Measurements from ENCODE around the gene CLASP1.

Gene CLASP1
- long read RNA-seq, partial matches to known transcripts = 8 of 16 reads
- long read RNA-seq, other reads (novel, unspliced or antisense) = 8 of 16 reads

DNA sequence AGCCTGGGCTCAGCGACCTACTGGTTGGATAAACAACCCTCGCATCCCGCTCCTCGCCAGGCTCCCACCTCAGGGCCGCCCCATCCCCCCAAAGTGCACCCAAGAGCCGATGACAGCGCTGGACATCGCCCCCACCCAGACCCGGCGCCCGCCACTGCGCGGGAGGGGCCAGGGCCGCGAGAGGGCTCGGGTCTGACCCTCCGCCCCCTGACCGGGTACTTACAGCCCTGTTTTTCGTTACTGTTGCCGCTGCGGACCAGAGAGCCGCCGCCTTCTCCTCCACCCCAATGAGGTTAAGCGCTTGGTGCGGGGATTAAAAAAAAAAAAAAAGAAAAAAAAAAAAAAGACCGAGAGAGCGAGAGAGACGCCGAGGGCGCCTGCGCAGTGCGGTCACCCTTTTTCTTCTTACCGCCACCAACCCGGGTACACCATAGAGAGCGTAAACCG, at the start of gene CLASP1:
CLASP1 (minus strand) TSS at position 314 of the 447 bp plus-strand sequence. CDS start 43,567 bp downstream, outside the sequence.
- Histone ChIP-seq H3K4me3 (replicated peaks; ENCODE audit: insufficient read depth, low read length) (peak within 1 kb of the TSS; percentile 93), H3K27ac (replicated peaks) (peak within 1 kb of the TSS; percentile 99), H3K27me3 (ENCODE audit: insufficient read depth, poor library complexity, severe bottlenecking) (no peaks in the 10 kb centered on the region)
- peak in 1 of 2 experiments; percentile 34 for DNase-seq (ENCODE audit: low read depth in 1 of 2, low spot score in 1 of 2)
- no peak for TF ChIP-seq GABPA (IDR thresholded peaks at IDR 0.05; ENCODE audit: low read depth)
- TF ChIP-seq, protein P1, sequence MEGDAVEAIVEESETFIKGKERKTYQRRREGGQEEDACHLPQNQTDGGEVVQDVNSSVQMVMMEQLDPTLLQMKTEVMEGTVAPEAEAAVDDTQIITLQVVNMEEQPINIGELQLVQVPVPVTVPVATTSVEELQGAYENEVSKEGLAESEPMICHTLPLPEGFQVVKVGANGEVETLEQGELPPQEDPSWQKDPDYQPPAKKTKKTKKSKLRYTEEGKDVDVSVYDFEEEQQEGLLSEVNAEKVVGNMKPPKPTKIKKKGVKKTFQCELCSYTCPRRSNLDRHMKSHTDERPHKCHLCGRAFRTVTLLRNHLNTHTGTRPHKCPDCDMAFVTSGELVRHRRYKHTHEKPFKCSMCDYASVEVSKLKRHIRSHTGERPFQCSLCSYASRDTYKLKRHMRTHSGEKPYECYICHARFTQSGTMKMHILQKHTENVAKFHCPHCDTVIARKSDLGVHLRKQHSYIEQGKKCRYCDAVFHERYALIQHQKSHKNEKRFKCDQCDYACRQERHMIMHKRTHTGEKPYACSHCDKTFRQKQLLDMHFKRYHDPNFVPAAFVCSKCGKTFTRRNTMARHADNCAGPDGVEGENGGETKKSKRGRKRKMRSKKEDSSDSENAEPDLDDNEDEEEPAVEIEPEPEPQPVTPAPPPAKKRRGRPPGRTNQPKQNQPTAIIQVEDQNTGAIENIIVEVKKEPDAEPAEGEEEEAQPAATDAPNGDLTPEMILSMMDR (IDR thresholded peaks at IDR 0.05; ENCODE audit: insufficient read depth, low read length) = no peak
- TF ChIP-seq POLR2AphosphoS5 (IDR thresholded peaks at IDR 0.05; ENCODE audit: low read depth) = no peak
- TF ChIP-seq, protein P2, sequence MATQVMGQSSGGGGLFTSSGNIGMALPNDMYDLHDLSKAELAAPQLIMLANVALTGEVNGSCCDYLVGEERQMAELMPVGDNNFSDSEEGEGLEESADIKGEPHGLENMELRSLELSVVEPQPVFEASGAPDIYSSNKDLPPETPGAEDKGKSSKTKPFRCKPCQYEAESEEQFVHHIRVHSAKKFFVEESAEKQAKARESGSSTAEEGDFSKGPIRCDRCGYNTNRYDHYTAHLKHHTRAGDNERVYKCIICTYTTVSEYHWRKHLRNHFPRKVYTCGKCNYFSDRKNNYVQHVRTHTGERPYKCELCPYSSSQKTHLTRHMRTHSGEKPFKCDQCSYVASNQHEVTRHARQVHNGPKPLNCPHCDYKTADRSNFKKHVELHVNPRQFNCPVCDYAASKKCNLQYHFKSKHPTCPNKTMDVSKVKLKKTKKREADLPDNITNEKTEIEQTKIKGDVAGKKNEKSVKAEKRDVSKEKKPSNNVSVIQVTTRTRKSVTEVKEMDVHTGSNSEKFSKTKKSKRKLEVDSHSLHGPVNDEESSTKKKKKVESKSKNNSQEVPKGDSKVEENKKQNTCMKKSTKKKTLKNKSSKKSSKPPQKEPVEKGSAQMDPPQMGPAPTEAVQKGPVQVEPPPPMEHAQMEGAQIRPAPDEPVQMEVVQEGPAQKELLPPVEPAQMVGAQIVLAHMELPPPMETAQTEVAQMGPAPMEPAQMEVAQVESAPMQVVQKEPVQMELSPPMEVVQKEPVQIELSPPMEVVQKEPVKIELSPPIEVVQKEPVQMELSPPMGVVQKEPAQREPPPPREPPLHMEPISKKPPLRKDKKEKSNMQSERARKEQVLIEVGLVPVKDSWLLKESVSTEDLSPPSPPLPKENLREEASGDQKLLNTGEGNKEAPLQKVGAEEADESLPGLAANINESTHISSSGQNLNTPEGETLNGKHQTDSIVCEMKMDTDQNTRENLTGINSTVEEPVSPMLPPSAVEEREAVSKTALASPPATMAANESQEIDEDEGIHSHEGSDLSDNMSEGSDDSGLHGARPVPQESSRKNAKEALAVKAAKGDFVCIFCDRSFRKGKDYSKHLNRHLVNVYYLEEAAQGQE (IDR thresholded peaks at IDR 0.05; ENCODE audit: insufficient replicate concordance, low read depth) = no peak
- no peak for TF ChIP-seq SPI1 (IDR thresholded peaks at IDR 0.05; ENCODE audit: borderline replicate concordance, low read depth)

DNA sequence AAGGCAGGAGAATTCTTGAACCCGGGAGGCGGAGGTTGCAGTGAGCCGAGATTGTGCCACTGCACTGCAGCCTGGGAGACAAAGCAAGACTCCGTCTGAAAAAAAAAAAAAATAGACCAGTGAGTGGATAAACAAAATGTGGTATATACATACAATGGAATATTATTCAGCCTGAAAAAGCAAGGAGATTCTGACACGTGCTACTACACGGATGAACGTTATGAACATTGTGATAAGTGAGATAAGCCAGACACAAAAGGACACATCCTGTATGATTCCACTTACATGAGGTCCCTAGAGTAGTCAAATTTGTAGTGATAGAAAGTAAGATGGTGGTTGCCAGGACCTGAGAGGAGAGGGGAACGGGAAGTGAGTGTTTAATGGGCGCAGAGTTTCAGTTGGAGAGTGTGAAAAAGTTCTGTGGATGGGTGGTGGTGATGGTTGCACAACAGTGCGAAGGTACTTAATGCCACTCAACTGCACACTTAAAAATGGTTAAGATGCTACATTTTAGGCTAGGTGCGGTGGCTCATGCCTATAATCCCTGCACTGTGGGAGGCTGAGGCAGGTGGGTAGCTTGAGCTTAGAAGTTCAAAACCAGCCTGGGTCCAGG, 49.2 kb upstream of the CLASP1 start:
- Histone ChIP-seq H3K27me3 (ENCODE audit: insufficient read depth, poor library complexity, severe bottlenecking) (no peaks in the 10 kb centered on the region), H3K27ac (replicated peaks) (peak overlapping the region; percentile 69), H3K4me3 (replicated peaks; ENCODE audit: insufficient read depth, low read length) (no peak overlapping the region)
- DNase-seq (ENCODE audit: low read depth in 1 of 2, low spot score in 1 of 2) = peak; percentile 52 to 72
- TF ChIP-seq, protein P1 (IDR thresholded peaks at IDR 0.05; ENCODE audit: insufficient read depth, low read length) = no peak
- TF ChIP-seq POLR2AphosphoS5 (IDR thresholded peaks at IDR 0.05; ENCODE audit: low read depth) (no peak), GABPA (IDR thresholded peaks at IDR 0.05; ENCODE audit: low read depth) (no peak), SPI1 (IDR thresholded peaks at IDR 0.05; ENCODE audit: borderline replicate concordance, low read depth) (peak; percentile 45; the same call in 1 of the 2 replicates)
- TF ChIP-seq, protein P2 (IDR thresholded peaks at IDR 0.05; ENCODE audit: insufficient replicate concordance, low read depth) = no peak

DNA sequence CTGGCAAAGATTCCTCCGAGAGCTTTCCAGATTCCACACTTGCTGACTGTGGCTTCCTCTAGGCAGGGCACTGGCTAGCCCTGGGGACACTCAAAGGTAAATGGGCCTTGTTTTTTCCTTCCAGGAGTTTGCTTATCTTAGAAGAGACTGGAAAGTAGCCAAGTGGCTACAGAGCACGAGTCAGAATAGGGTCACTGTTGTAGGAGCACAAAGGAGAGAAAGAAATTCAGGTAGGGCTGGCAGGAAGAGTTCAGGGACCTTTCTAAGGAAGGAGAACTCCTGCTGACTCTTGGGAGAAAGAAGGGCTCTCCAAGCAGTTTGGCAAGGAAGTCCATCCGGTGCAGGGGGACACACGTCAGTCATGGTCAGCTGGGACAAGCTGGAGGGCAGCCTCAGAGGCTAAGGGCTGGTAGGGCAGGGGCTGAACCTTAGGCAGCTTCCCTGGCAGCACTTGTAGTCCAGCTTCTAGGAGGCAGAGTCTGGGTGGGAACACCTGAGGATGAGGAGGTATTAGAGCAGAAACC, 47.9 kb upstream of the CLASP1 start:
- Histone ChIP-seq H3K27me3 (ENCODE audit: insufficient read depth, poor library complexity, severe bottlenecking) (no peaks in the 10 kb centered on the region), H3K4me3 (replicated peaks; ENCODE audit: insufficient read depth, low read length) (no peak overlapping the region), H3K27ac (replicated peaks) (0 out of 2 replicates have a peak overlapping the region, but pooled peaks have one; percentile 69)
- DNase-seq (ENCODE audit: low read depth in 1 of 2, low spot score in 1 of 2) = no peak
- TF ChIP-seq SPI1 (IDR thresholded peaks at IDR 0.05; ENCODE audit: borderline replicate concordance, low read depth) (no peak), POLR2AphosphoS5 (IDR thresholded peaks at IDR 0.05; ENCODE audit: low read depth) (no peak), GABPA (IDR thresholded peaks at IDR 0.05; ENCODE audit: low read depth) (no peak)
- TF ChIP-seq, protein P1 (IDR thresholded peaks at IDR 0.05; ENCODE audit: insufficient read depth, low read length) = no peak
- TF ChIP-seq, protein P2 (IDR thresholded peaks at IDR 0.05; ENCODE audit: insufficient replicate concordance, low read depth) = no peak

All from HL-60 (cell line).